GM13976 (cell line): ENCODE results near the gene ALK.

Experiments used
- DNase-seq: peaks from one replicate; pipeline ENCODE4 v3.0.0; 2012; ENCODE audit warnings: low spot score
- CTCF ChIP-seq: IDR thresholded peaks from 2 replicates; pipeline ENCODE4 v1.5.1; 2012; ENCODE audit warnings: borderline replicate concordance, mild to moderate bottlenecking; ENCODE audit not compliant: insufficient read depth; ENCODE audit errors: extremely low read depth, missing control alignments, control extremely low read depth
- in situ Hi-C: fragments of 300-500 bp; cut with MboI; formaldehyde crosslinking; loops from one replicate; pipeline ENCODE4 v1.12.0; 2022; ENCODE audit warnings: low sequenced_read_pairs, mixed read lengths, inconsistent platforms; ENCODE audit not compliant: unreplicated experiment

ALK gene

DNA sequence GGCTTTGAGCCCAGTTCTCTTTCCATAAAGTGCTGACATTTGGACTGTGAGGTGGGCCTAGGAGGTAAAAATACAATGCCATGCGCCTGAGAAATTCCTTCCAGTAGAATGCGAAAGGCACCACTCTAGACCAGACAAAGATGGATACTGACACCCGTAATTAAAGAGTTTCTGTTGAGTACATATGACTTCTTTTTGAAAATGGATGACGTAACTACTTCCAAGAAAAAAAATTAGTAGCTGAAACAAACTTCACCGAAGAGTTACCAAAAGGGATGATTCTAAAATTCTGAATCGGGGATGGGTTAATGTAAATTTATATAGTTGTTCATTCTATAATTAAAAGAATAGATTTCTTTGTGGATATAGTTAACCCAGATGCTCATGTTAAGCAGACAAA is 146.8 kb downstream of the ALK start:
- DNase-seq = no peak
- in situ Hi-C loops = no loop called here
- TF ChIP-seq CTCF = no peak

- in situ Hi-C loops = no loop called here
- no peak for TF ChIP-seq CTCF
- no peak for DNase-seq
Measured at GRCh38 chr2:29770846-29771245, 150.5 kb downstream of the ALK start.

DNA sequence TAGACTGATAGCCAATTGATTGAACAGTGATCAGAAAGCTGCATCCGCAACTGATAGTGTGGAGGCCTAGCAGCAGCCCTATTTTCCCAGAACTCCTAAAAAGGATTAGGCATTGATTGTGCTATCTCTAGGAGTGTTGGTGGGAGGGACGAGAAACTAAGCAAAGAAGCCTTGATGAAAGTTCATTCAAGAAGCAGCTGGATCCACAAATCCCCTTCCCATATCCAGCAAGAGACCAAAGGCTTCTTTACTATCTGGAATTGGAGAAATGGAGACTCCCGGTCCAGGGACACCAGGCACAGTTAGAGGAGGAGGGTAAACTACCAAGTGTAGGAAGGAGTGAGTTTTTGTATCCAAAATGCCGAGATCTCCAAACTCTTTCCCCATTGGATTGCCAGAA is 151.5 kb downstream of the ALK start:
- DNase-seq = no peak
- no peak for TF ChIP-seq CTCF
- in situ Hi-C loops = no loop called here

DNA sequence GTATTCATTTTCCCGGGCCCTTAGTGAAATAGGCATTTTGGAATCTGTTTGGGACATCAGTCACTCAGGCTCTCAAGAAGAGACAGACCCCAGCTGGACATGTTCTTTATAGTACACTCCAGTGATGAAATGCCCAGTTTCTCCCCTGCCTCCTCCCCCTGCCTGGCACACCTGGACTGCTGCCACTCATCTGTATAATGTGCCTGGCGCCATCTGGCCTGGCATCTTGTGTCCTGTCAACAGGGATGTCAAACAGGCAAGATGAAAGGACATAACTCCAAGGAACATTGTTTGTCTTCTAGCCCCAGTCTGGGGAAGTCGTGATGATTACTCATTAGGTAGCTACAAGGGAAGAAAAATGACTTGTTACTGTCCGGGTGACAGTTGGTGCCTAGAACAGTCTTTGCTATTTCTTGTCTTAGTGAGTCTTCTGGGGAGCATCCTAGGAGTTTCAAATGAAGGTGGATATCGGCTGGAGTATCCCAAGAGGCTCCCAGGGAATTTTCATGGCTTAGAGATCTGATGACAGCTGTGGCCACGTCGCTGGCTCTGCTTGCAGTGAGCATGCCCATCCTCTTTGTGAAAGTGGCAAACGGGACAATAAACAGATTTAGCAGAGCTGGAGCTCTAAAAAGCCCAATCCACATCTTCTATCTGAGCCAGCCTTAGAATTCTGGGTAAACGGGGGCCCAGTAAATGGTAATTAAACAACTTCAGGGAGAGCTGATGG is 153.6 kb downstream of the ALK start:
- DNase-seq = no peak

GRCh38 chr2:29766191-29766590 is 155.2 kb downstream of the ALK start:
- in situ Hi-C loops = no loop called here
- no peak for DNase-seq
- no peak for TF ChIP-seq CTCF

More for the DNA sequence above, 153.6 kb downstream of the ALK start:
- TF ChIP-seq CTCF = no peak
- in situ Hi-C loops = no loop called here

GRCh38 chr2:29765721-29766120 is 155.7 kb downstream of the ALK start:
- no peak for TF ChIP-seq CTCF
- no peak for DNase-seq
- in situ Hi-C loops = no loop called here

DNA sequence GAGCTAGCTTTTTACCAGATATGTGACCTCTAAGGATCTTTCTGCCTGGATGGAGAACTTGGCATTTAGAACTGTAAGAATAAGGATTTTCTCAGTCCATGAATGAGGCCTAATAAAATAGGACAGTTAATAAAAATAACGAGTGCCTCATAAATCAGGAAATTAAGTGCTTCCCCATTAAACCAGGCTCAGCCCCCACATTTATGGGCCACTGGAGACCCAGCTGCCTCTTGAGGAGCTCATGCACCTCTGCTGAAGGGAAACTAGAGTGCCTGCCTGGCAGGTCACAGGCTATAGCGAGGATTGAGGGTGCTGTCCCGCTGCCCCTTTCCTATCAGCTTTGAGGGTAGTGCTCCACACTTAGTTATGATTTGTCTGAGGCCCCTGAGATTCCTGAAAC is 158.0 kb downstream of the ALK start:
- in situ Hi-C loops = no loop called here
- DNase-seq = no peak
- no peak for TF ChIP-seq CTCF
